DMS 273 treated with DMSO at 0.1 percent for 48 hours (cell line): ENCODE data around the gene OPRM1.
"Not testable (repeated sequence)": the region's sequence is repeated elsewhere in the genome, so short reads cannot be mapped to it uniquely, and the experiment has no call there.

Experiments
- DNase-seq: peaks from one replicate; lab custom pipeline; 2025; lab: John Stamatoyannopoulos, UW

OPRM1 gene

GRCh38 chr6:154154389-154154967, 115.4 kb downstream of the OPRM1 start:
- DNase-seq, result peak; percentile 23

GRCh38 chr6:154156135-154156896, 117.3 kb downstream of the OPRM1 start:
- DNase-seq, result no peak

GRCh38 chr6:154157082-154157481, 118.0 kb downstream of the OPRM1 start:
- no peak for DNase-seq

- DNase-seq, result no peak
These were observed 118.7 kb downstream of the OPRM1 start for GRCh38 chr6:154157706-154158105.

GRCh38 chr6:154159126-154159525, 120.1 kb downstream of the OPRM1 start:
- no peak for DNase-seq

- no peak for DNase-seq
These were observed 122.6 kb downstream of the OPRM1 start for GRCh38 chr6:154161689-154162088.

- no peak for DNase-seq
These were observed 125.4 kb downstream of the OPRM1 start for GRCh38 chr6:154164397-154164796.

GRCh38 chr6:154165478-154165877, 126.4 kb downstream of the OPRM1 start:
- no peak for DNase-seq

GRCh38 chr6:154166140-154166539, 127.1 kb downstream of the OPRM1 start:
- DNase-seq, result no peak

GRCh38 chr6:154167126-154167525, 128.1 kb downstream of the OPRM1 start:
- no peak for DNase-seq

GRCh38 chr6:154169193-154169847, 130.3 kb downstream of the OPRM1 start:
- no peak for DNase-seq

- no peak for DNase-seq
These were observed 131.1 kb downstream of the OPRM1 start for GRCh38 chr6:154170106-154170505.

GRCh38 chr6:154172393-154172792, 133.4 kb downstream of the OPRM1 start:
- DNase-seq, result not testable (repeated sequence)

GRCh38 chr6:154179434-154179833, 140.4 kb downstream of the OPRM1 start:
- DNase-seq, result no peak

- DNase-seq, result no peak
These were observed 148.2 kb downstream of the OPRM1 start for GRCh38 chr6:154187203-154187602.

GRCh38 chr6:154187714-154188113, 148.7 kb downstream of the OPRM1 start:
- no peak for DNase-seq

GRCh38 chr6:154196333-154196885, 157.4 kb downstream of the OPRM1 start:
- no peak for DNase-seq

GRCh38 chr6:154197196-154197860, 158.3 kb downstream of the OPRM1 start:
- DNase-seq, result no peak

- not testable (repeated sequence) for DNase-seq
These were observed 162.6 kb downstream of the OPRM1 start for GRCh38 chr6:154201688-154202087.

GRCh38 chr6:154202339-154202738, 163.3 kb downstream of the OPRM1 start:
- no peak for DNase-seq

- no peak for DNase-seq
These were observed 163.9 kb downstream of the OPRM1 start for GRCh38 chr6:154202958-154203357.

- no peak for DNase-seq
These were observed 167.1 kb downstream of the OPRM1 start for GRCh38 chr6:154206141-154206540.
